MM.1S (cell line): ENCODE results near the gene PRR15L.

Experiments used
- EZH2 ChIP-seq: fragments of 300-600 bp; sonication (generic); optimal IDR thresholded peaks from 2 replicates; pipeline ENCODE3; 2017; ENCODE audit warnings: low read depth, mild to moderate bottlenecking, antibody characterized with exemption, low read length, mixed read lengths
- TF ChIP-seq, protein P1 (sequence below): fragments of 300-600 bp; sonication (generic); IDR thresholded peaks from 2 replicates; pipeline ENCODE4 v1.5.1; 2016; ENCODE audit warnings: antibody characterized with exemption, low read length, mixed read lengths

DNA sequence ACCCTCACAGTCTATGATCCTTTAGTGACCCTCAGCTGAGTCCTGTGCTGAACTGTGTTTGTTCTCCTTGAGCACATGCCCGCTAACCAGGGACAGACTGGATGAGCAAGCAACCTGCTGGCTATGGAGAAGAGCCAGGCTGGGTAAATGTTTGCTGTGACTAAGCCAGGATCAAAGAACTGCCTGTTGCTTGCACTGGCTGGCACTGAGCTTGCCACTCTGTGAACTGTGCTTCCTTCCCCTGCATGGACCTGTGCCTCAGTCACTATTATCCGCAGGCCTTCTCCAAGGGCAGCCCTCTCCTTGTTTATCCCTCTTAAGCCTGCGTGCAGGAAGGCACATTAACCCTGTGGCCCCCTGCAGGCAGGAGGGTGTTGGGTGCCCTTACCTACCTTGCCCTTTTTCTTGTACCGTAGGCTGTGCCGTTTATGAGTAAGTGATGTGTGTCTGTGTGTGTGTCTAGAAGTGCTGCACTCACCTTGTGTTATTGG lies 8.9 kb downstream of the PRR15L start:
- TF ChIP-seq, protein P1, sequence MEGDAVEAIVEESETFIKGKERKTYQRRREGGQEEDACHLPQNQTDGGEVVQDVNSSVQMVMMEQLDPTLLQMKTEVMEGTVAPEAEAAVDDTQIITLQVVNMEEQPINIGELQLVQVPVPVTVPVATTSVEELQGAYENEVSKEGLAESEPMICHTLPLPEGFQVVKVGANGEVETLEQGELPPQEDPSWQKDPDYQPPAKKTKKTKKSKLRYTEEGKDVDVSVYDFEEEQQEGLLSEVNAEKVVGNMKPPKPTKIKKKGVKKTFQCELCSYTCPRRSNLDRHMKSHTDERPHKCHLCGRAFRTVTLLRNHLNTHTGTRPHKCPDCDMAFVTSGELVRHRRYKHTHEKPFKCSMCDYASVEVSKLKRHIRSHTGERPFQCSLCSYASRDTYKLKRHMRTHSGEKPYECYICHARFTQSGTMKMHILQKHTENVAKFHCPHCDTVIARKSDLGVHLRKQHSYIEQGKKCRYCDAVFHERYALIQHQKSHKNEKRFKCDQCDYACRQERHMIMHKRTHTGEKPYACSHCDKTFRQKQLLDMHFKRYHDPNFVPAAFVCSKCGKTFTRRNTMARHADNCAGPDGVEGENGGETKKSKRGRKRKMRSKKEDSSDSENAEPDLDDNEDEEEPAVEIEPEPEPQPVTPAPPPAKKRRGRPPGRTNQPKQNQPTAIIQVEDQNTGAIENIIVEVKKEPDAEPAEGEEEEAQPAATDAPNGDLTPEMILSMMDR: no peak
- no peak for TF ChIP-seq EZH2
